ENCODE results near the gene PIKFYVE. TPM values are rescaled to one million over a fixed set of nuclear protein-coding genes. Genes with fewer than 3 reads are reported as not detected.
"Not testable (repeated sequence)": the region's sequence is repeated elsewhere in the genome, so short reads cannot be mapped to it uniquely, and the experiment has no call there.

PIKFYVE gene
- polyA plus RNA-seq, 4 donors: 25.1 to 27.7 (median 25.8) TPM

DNA sequence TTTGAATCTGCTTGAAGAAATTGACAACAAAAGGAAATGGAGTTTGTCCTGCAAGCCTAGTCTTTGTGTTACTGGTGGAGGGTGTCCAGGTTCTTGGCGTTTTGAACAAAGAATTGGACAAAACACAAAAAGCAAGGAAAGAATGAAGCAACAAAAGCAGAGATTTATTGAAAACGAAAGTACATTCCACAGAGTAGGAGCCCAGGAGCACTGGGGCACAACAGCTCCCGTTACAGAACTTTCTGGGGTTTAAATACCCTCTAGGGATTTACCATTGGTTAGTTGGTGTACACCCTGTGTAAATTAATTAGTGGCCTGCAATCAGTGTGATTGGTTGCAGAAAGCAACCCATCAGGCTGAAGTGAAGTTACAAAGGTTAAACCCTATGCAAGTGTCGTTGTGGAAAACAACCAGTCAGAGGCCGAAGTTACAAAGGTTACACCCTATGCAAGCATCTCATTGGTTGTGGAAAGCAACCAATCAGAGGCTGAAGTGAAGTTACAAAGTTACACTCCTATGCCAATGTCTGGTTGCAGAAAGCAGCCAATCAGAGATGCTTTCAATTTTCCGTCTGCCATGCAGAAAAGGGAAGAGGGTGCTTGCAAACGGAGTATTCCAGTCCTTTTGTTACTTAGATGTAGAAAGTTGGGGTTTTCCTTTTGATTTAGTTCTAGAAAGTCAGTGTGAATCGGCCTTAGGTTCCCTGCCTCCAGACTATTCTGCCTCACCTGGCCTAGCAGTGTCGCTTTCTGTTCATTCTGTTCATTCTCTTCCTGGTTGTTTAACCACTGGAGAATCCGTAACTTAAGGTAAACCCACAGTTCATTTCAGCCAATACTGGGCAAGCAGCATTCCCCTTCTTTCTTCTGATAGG is 92.9 kb downstream of the PIKFYVE start:
- no peak for DNase-seq (ENCODE audit: low read depth in 4 of 4, low spot score in 3 of 4)

DNA sequence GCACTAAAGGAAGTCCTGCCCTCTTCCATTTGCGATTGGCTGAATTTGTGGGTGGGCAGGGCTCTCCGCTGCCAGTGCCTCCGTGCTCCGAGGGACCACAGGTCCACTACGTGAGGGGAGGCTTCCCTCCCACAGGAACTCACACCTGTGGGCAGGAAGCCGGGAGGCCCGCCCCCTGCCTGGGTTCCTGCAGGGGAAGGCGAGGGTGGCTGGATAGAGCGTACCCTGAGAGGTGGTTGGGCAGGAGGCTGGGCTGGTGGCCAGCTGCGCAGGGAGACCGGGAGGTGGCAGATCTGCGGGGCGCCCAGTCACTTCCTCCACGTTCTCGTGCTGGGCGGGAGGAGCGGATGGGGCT is 93.6 kb downstream of the PIKFYVE start:
- DNase-seq (ENCODE audit: low read depth in 4 of 4, low spot score in 3 of 4): no peak

DNA sequence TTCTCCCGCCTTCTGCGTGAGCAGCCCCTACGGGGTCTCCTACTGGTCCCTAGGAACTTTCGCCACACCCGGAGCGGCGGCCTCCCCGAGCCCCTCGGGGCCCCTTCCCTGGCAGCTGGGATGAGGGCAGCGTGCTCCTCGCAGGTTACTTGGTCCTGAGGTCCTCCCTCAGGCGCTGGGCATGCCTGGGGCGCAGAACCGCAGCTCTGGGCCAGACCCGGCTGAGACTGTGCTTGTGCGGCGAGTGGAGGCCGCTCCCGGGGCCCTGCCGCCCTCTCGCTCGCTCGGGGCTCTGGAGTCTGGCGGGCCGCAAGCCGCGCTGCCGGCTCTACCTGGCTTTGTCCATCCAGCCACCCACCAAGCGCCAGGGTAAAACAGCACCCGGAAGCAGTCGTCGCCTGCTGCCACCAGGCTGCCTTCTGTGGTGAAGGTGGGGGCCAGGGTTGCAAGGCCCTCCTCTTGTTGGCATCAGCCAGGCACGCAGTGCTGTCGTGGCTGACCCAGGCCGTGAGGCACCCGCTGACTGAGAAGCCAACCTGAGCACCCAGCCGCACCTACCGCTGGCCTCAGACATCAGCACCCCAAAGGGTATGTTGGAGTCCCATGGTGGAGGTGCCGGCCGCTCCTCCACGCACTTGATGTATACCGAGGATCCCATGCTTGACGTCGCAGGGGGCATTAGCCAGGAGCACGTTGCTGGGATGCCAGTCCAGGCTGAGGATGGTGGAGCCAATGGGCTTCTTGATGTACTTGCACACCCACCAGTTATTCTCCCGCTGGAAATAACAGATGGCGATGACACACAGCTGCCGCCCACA is 94.4 kb downstream of the PIKFYVE start:
- no peak for DNase-seq (ENCODE audit: low read depth in 4 of 4, low spot score in 3 of 4)

DNA sequence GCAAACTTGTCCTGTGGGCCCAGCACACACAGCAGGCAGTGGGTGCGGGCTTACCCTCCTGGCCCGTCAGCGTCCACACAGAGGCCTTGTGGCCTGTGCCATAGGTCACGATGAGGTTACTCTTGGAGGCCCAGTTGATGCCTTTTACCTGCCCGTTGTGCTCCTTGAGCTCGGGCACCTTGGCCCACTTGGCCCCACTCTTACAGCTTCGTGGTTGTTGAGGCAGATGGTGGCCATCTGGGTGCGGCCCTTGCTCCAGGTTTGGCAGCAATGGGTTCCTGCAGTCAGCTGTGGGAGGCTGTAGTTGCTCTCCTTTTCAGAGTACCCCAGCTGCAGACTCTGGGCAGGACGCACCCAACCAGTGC is 95.0 kb downstream of the PIKFYVE start:
- DNase-seq (ENCODE audit: low read depth in 4 of 4, low spot score in 3 of 4): no peak

DNA sequence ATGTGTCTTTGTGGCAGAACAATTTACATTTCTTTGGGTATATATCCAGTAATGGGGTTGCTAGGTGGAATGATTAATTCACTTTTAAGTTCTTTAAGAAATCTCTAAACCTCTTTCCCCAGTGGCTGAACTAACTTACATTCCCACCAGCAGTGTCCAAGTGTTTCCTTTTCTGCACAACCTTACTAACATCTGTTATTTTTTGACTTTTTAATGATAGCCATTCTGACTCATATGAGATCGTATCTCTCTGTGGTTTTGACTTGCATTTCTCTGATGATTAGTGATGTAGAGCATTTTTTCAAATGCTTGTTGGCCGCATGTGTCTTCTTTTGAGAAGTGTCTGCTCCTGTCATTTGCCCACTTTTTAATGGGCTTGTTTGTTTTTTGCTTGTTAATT is 97.4 kb downstream of the PIKFYVE start:
- DNase-seq (ENCODE audit: low read depth in 4 of 4, low spot score in 3 of 4): no peak

DNA sequence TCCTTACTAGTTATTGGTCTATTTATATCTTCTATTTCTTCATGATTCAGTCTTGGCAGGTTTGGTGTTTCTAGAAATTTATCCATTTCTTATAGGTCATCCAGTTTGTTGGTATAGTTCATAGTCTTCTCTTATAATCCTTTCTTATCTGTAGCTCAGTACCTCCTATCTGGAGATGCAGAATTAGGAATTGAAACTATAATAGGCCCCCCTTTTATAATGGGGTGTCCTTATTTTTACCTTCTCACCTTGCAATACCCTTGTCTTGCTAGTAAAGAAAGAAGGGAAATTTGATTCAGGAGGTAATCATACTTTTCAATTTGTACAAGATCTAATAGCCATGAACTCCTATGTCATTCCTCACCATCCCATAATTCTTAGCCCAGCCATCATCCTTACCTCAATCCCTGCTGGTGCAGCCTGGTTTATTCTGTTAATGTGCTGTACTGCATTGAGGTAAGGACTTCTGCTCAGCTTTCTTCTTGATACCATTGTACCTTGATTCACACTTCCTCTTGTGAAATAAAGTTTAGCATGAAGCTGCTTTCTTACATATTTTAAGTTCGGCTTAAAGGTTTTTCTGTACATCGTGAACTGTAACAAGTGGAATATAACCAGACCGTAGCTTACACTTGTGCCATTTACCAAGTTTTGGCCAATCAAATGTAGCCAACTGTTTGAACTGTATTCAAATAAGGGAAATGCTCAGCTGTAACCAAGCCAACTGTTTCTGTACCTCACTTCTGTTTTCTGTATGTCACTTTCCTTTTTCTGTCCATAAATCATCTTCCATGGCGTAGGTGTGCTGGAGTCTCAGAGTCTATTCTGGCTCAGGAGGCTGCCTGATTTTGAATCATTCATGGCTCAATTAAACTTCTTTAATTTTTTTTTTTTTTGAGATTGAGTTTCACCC is 100.4 kb downstream of the PIKFYVE start:
- no peak for DNase-seq (ENCODE audit: low read depth in 4 of 4, low spot score in 3 of 4)

DNA sequence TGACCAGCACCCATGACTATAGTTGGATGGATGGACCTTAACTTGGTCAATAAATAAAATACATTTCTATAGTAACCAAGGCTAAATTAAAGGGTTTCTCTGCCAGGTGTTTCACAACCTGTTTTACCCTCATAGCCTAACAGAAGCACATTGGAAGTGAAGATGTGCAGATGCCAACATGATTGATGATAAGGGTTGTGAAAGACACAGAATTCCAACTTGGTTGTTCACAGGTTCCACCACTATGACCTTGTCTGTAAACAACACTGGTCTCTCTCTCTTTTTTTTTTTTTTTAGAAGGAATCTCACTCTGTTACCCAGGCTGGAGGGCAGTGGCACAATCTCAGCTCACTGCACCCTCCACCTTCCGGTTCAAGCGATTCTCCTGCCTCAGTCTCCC is 103.0 kb downstream of the PIKFYVE start:
- DNase-seq (ENCODE audit: low read depth in 4 of 4, low spot score in 3 of 4): no peak

DNA sequence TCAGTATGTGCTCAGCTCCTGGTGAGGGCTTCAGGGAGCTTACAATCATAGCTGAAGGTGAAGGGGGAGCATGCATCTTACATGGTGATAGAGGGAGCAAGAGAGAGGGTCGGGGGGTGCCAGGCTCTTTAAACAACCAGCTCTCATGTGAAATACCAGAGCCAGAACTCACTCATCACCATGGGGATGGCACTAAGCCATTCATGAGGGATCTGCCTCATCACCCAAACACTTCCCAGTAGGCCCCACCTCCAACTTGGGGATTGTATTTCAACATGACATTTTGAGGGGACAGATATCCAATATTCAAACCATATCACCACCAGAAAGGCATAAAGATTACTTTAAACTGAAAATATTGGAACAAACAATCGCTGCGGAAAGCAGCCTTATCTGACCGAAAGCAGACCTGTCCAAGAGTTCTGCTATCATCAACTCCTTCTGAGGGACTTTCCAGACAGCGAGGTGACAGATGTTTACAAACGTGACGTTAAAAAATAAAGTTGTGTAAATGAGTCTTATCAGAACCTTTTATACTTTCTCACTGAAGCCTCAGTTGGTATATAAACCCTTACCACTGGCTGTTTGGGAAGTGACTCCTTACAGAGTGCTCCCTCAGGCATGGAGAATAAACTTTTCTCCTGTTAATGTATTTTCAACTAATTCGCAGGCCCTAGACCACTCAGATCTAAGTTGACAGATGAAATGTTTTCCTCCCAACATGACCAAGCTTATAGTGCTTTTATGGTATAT is 105.0 kb downstream of the PIKFYVE start:
- no peak for DNase-seq (ENCODE audit: low read depth in 4 of 4, low spot score in 3 of 4)

DNA sequence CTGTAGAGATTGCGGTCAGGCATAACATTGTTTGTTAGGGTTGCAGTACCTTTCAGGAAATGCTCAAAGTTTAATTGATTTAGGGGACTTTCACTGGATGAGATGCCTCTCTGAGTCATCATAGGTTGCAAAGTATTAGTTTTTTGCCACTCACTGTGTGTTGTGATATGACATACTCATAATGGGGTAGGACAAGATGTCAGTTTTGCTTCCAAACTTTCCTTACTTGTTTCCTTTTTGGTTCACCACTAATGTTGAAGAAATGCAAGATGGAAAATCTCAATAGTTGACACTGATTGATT is 105.5 kb downstream of the PIKFYVE start:
- DNase-seq (ENCODE audit: low read depth in 4 of 4, low spot score in 3 of 4): no peak

DNA sequence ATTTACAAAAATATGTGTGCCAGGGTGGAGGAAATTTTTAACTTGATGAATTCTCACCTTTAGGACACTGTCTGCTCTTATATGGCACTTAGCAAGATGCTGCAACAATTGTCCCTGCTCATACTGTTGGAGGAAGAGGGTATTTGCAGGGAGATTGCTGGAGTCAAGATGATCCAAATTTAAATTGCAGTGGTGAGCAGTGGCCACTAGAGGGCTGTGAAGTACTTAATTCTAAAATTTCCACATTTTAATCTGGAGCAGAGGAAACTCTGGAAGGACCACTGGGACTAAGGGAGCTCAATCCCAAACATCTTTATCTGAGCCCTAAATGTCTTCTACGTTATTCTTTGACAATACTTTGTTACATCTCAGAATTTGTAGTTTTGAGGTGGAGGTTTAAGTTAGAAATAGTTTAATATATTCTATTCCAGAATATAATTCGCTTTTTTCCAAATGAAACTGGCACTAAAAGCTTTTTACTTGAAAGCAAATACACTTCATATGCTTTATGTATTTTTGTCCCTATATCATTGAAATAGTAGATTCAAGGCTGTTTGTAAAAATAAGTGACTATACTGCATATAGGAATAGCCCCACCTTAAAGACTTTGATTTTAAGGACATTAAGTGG is 107.5 kb downstream of the PIKFYVE start:
- peak; percentile 4 to 32 (median 24) for DNase-seq (ENCODE audit: low read depth in 4 of 4, low spot score in 3 of 4)

DNA sequence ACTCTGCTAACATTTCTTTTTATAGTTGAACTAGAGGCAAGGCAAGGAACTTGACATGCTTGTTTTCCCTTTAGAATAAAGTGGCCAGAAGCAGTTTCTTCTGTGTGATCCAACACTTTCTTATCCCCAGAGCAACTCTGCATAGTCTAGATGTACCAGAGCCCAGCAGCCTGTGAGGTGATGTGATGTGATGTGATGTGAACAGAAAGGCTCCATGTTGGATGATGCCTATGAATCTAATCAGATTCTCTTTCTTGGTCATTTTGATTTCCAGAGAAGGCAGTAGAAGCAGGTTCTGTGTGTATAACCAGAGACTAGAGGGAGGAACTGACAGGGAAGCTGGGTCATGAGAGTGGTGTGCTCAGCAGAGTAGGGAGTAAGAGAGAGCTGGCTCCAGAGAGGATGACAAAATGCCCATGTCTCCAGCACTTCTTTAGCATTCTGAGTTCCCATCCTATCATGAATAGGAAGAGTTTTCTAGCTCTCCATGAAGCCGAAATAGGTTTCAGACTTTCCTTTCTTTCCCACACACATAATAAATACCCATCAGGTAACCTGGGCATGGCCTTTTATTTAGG is 109.5 kb downstream of the PIKFYVE start:
- no peak for DNase-seq (ENCODE audit: low read depth in 4 of 4, low spot score in 3 of 4)

DNA sequence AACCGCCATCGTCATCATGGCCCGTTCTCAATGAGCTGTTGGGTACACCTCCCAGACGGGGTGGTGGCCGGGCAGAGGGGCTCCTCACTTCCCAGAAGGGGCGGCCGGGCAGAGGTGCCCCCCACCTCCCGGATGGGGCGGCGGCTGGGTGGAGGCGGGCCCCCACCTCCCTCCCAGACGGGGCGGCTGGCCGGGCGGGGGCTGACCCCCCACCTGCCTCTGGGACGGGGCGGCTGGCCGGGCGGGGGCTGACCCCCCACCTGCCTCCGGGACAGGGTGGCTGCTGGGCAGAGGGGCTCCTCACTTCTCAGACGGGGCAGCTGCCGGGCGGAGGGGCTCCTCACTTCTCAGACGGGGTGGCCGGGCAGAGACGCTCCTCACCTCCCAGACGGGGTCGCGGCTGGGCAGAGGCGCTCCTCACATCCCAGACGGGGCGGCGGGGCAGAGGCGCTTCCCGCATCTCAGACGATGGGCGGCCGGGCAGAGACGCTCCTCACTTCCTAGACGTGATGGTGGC is 111.3 kb downstream of the PIKFYVE start:
- DNase-seq (ENCODE audit: low read depth in 4 of 4, low spot score in 3 of 4): not testable (repeated sequence)

DNA sequence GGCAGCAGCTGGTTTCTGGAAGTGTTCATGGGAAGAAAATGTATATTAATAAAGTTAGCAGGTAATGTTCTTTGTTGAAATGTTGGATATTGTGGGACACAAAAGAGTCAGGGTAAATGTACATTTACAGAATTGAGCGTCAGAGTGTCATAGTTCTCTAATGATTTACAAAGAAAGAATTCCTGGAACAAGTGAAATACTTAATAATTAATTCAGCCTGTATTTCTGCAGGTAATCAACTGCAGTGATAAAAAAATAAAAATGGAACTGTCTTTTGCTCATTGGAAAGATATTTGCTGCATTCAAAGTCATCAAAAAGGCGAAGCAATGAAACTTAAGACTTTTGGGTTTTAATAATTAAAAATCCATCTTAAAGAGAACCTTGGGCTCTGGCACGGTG is 113.1 kb downstream of the PIKFYVE start:
- DNase-seq (ENCODE audit: low read depth in 4 of 4, low spot score in 3 of 4): no peak

DNA sequence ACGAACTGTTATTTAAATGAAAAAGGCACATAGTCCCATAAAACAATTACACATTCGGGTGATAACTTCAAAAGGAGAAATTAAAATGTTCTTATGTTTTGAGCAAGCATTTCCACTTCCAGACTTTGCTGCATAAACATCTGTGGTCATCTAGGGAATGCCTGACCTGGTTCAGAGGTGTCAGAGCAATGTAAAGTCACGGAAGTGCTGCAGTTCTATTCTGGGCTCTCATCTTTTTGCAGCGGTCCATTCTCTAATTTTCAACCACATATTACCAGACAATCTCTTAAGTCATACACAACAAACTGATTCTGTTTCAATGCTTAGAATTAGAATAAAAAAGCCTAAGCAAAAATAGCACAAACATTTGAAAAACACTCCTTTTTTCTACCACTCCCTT is 118.6 kb downstream of the PIKFYVE start:
- DNase-seq (ENCODE audit: low read depth in 4 of 4, low spot score in 3 of 4): no peak

DNA sequence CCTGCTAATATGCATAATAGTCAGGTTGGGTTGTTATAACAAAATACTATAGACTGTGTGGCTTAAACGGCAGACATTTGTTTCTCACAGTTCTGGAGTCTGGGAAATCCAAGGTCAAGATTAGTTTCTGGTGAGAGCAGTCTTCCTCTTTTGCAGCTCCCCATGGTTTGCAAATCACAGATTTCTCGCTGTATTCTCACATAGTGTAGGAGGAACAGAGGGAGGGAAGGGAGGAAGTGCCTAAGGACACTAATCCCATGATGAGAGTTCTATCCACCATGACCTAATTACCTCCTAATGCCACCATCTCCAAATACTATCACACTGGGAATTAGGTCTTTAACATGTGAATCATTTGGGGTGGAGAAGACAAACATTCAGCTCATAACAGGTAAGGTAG is 120.5 kb downstream of the PIKFYVE start:
- DNase-seq (ENCODE audit: low read depth in 4 of 4, low spot score in 3 of 4): no peak

DNA sequence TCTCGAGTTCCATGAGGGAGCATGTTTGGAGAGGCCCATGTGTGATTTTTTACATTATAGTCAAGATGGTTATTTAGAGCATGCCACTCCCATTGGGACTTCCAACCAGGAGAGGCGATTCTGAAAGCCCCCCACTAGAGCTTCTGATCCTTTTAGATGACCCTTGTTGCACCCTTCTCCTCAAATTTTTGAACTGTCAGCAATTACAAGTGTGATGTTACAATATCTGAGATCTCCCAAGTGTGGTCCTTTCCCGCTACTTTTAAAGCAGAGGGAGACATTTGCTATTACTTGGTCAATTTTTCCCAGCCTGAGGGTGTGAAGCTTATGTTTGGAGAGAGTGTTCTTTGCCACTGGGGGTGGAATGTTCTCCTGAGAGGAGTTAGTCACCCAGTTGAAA is 123.9 kb downstream of the PIKFYVE start:
- no peak for DNase-seq (ENCODE audit: low read depth in 4 of 4, low spot score in 3 of 4)

DNA sequence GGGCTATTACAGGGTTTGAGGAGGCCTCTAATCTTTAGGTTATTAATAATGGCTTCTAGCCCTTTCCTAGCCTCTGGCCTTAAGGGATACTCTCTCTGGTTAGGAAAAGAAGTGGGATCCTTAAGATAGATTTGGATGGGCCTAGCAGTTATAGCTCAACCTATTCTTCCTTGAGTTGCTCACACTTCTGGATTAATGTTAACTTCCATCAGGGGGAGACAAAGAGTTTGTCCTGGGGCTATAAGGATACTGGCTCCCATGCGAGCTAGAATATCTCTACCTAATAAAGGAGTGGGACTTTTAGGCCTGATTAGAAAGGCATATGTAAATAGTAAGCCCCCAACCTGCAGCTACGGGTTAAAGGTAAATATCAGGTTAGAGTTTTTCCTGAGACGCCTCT is 126.2 kb downstream of the PIKFYVE start:
- no peak for DNase-seq (ENCODE audit: low read depth in 4 of 4, low spot score in 3 of 4)

DNA sequence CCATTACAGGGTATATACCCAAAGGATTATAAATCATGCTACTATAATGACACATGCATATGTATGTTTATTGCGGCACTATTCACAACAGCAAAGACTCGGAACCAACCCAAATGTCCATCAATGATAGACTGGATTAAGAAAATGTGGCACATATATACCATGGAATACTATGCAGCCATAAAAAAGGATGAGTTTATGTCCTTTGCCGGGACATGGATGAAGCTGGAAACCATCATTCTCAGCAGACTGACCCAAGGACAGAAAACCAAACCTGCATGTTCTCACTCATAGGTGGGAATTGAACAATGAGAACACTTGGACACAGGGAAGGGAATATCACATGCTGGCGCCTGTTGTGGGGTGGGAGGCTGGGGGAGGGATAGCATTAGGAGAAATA is 130.7 kb downstream of the PIKFYVE start:
- DNase-seq (ENCODE audit: low read depth in 4 of 4, low spot score in 3 of 4): not testable (repeated sequence)

DNA sequence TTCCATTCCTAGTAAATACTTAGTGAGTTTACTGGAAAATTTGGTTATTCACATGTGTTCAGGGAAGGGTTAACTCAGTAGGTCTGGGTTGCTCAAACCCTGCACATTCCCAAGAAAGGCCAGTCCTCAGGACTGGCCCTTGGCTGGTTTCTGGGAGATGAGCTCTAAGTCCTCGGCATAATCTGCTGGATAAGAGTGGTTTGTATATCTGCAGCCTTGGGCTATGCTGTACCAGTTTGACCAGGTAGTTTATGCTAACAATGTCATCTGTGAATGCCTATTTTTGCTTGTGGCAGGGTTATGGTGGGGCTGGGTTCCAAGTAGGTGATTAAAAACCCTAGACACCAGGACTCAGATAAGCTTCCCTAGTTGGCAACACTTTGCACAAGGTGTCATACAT is 133.1 kb downstream of the PIKFYVE start:
- no peak for DNase-seq (ENCODE audit: low read depth in 4 of 4, low spot score in 3 of 4)
